Ishikawa (cell line): ENCODE data around the gene GABRA1.

ENCODE experiments used
- CREB1 ChIP-seq: IDR thresholded peaks from 2 replicates; pipeline ENCODE4 v1.6.1; 2012; ENCODE audit warnings: low read depth
- FOXM1 ChIP-seq: IDR thresholded peaks from 2 replicates; pipeline ENCODE4 v1.6.1; 2012; ENCODE audit warnings: low read depth, borderline replicate concordance
- MAX ChIP-seq: IDR thresholded peaks from 2 replicates; pipeline ENCODE4 v1.6.1; 2012
- NFIC ChIP-seq: IDR thresholded peaks from 2 replicates; pipeline ENCODE4 v1.6.1; 2012
- RAD21 ChIP-seq: IDR thresholded peaks from 2 replicates; pipeline ENCODE4 v1.6.1; 2012; ENCODE audit warnings: low read depth
- TCF12 ChIP-seq: IDR thresholded peaks from 2 replicates; pipeline ENCODE4 v1.6.1; 2012; ENCODE audit warnings: low read depth

DNA sequence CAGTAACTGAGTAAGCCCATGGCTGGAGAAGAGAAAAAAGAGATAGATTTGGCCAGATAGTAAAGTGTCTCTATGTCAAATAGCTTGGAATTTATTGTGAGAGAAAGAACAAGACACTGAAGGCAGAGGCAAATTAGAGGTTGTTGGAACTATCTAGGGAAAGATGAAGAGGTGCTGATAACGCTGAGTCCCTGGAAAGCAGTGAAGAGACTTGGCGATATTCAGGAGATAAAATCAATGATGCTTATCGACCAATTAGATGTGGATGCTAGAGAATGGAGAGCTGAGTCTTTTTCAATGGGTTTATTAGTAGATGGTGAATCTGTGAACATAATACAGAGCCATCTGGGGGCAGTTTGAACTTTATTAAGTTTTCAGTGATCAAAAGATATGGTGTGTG lies 48.6 kb upstream of the GABRA1 start:
- TF ChIP-seq FOXM1: no peak
- no peak for TF ChIP-seq MAX
- no peak for TF ChIP-seq NFIC
- TF ChIP-seq TCF12: no peak
- TF ChIP-seq RAD21: no peak
- TF ChIP-seq CREB1: no peak
